Measurements from ENCODE around the gene ALDH3A1. TPM values are rescaled to one million over a fixed set of nuclear protein-coding genes. Genes with fewer than 3 reads are reported as not detected.

The ALDH3A1 gene
- total RNA-seq, 1 donor from 2014 or later: 0.10 TPM

DNA sequence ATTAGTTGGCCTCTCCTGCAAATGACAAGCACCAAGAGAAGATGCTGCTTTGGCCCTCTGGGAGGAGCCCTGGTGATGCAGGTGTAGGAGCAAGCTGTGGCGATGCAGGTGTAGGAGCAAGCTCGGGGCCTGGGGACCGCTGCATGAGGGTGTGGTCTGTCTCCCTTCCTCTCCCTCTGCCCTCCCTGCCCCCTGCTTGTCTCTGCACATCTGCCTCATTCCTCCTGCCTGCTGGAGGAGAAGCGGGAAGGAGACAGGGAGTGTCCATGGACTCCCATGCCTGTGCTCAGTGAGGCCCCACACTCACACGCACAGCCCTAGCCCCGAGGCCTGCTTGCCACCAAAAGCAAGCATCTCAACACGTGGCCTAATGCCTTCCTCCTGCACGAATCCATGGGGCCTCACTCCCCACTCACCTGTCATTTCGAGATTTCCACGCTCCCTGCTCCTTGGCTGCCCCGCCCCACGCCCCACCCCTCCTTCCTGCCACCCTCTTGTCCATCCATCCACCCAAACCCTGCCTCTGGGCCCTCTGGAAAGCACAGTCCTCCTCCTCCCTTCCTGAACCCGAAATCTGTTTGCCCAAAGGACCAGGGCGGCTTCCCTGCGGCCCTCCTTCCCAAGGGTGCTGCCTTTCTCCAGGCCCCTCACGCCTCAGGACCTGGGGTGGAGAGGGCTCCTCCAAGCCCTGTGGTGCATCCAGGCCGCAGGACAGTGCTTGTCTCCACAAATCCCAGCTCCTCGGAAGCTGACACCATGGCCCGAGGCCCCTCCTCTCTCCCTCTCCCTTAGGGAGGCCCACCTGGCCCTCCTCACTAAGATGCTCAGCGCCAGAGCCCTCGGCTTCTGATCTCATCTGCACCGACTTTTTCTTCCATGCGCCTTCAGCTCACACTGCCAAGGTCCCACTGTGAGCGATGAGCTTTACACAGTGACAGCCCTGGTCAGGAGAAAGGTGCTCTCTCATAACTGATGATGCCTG, 11.8 kb upstream of the ALDH3A1 start:
- DNase-seq (ENCODE audit: low read depth): no peak

GRCh38 chr17:19757536-19758180, 9.6 kb upstream of the ALDH3A1 start:
- no peak for DNase-seq (ENCODE audit: low read depth)

GRCh38 chr17:19756546-19756945, 8.4 kb upstream of the ALDH3A1 start:
- DNase-seq (ENCODE audit: low read depth): no peak

DNA sequence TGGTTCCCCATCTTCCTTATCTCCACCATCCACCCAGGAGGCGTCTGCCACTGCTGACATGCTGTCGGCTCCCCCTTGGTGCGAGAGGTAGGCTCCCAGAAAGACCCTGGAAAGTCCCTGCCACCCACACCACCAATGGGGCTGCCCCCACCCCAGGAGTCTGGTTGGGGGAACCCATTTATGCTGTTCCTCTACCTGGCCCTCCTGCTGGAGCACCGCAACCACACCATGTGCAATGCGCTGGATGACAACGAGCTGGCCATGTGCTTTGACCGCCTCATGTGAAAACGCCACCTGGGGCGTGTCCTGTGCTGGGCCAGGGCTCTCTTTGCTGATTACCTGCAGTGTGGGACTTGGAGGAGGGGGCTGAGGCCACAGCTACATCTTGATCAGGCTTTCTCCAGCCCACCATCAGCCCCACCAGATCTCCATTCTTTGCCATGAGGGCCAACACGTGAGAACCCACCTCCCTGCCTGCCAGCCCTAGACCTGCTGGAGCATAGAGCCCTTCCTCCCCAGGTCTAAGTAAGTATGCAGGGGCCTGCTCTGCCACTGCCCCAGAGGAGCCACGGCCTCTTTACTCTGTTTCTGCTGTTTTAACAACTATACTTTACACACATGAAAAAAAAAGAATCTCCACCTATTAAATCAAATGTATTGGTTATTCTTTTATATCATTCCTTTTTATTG, 7.9 kb upstream of the ALDH3A1 start:
- DNase-seq (ENCODE audit: low read depth): no peak

DNA sequence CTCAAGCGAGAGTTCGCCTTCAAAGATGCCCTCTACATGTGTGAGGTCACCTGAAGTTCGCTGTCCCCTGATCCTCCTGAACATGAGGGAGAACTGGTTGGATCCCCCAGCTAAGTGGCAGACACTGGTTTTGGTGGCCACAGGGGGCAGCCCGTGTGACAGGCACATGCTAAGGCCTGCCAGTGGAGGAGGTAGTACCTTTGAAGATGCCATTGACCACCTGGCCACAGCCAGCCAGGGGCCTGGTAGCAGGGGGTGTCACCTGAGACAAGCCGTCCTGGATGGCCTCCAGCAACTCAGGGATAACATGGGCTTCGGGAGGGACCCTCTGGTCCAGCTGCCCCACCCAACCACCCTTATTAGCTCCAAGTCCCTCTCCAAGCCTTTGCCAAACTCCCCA, 7.3 kb upstream of the ALDH3A1 start:
- no peak for DNase-seq (ENCODE audit: low read depth)

GRCh38 chr17:19753661-19754463, 5.8 kb upstream of the ALDH3A1 start:
- DNase-seq (ENCODE audit: low read depth): peak; percentile 30

- peak; percentile 90 for DNase-seq (ENCODE audit: low read depth)
Measured at GRCh38 chr17:19753051-19753509, 5.0 kb upstream of the ALDH3A1 start.

GRCh38 chr17:19752216-19753050, 4.3 kb upstream of the ALDH3A1 start:
- no peak for DNase-seq (ENCODE audit: low read depth)

- no peak for DNase-seq (ENCODE audit: low read depth)
Measured at GRCh38 chr17:19750835-19751234, 2.7 kb upstream of the ALDH3A1 start.

- no peak for DNase-seq (ENCODE audit: low read depth)
Measured at GRCh38 chr17:19750020-19750572, 2.0 kb upstream of the ALDH3A1 start.

DNA sequence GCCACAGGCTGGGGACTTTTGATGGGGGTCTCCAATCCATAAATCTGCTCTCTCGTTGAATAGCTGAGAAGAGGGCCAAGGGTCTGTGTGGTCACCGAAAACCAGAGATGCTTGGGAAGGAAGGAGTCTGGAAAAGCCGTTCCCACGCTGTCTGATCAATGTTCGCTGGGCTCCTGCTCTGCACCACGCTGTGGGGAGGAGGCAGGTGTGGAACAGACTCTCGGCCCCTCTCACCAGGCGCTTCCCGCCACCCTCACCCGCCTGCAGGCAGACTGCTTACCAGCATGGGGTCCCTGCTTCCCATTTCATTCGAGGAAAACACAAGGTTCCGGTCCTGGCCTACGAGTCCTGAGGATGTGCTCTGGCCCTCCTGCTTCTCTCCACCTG, 702 bp upstream of the ALDH3A1 start:
- DNase-seq (ENCODE audit: low read depth): no peak

- no peak for DNase-seq (ENCODE audit: low read depth)
Measured at GRCh38 chr17:19747159-19747719, 859 bp downstream of the ALDH3A1 start.

GRCh38 chr17:19746517-19746916, 1.6 kb downstream of the ALDH3A1 start:
- no peak for DNase-seq (ENCODE audit: low read depth)

DNA sequence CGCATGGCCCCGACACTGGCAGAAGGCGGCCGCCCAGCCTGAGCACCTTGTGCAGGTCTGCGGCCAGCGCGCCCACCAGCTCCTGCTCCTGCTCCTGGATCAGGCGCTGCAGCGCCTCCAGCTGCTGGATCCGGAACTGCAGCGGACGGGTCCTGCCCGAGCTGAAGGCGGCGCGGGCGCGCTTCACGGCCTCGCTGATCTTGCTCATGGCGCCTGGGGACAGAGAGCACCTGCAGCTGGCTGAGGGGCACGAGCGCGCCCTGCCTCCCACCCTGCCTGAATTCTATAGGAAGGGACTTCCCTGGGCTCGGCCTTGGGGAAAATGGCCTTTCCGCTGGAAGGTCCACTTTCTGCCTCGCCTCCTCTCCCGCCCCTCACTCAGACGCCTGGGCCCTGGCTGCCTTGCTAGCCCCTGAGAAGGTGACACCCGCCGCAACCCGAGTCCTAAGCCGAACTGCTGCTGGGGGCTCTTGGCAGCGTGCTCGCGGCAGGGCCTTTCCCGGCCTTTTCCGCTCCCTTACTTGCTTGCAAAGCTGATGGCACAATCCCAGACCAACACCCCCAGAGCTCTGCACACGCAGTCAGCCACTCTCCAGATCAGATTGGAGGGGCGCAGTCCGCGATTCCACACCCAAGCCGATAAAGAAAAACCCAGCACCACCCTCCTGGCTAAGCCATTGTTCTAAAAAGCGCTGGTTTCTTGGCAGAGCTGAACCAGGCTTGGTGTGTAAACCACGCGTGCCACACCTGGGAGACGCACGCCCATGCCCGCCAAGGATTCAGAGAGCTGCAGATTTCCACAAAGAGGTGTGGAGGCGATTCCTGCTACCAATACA, 3.0 kb downstream of the ALDH3A1 start:
- DNase-seq (ENCODE audit: low read depth): peak; percentile 63

GRCh38 chr17:19744492-19744891, 3.6 kb downstream of the ALDH3A1 start:
- no peak for DNase-seq (ENCODE audit: low read depth)

GRCh38 chr17:19743101-19744100, 4.7 kb downstream of the ALDH3A1 start:
- DNase-seq (ENCODE audit: low read depth): no peak

GRCh38 chr17:19742495-19742894, 5.6 kb downstream of the ALDH3A1 start:
- DNase-seq (ENCODE audit: low read depth): no peak
